Measurements from ENCODE around the gene NUDT8.
"Not testable (repeated sequence)": the region's sequence is repeated elsewhere in the genome, so short reads cannot be mapped to it uniquely, and the experiment has no call there.

GRCh38 chr11:67660752-67661151 lies 31.0 kb upstream of the NUDT8 start:
- TF ChIP-seq CTCF (IDR thresholded peaks at IDR 0.05); EZH2 (IDR thresholded peaks at IDR 0.05; ENCODE audit: borderline replicate concordance, insufficient read depth, low read depth, low read length, poor library complexity, severe bottlenecking): not testable (repeated sequence)

All from B cell (primary cell).